Prostate gland (tissue), 2 donors: ENCODE measurements around the gene IRF4. TPM values are rescaled to one million over a fixed set of nuclear protein-coding genes. Genes with fewer than 3 reads are reported as not detected.

Experiments
- DNase-seq: peaks from one replicate; pipeline ENCODE4 v3.0.0-alpha.2; 2019; ENCODE audit warnings: low spot score
- H3K27ac ChIP-seq, 2 donors: fragments of 200-600 bp; sonication (generic); 2 replicates each; pipeline ENCODE4 v1.5.1; 2017 to 2019
- H3K27me3 ChIP-seq: fragments of 200-600 bp; sonication (generic); replicated peaks from 2 replicates; pipeline ENCODE4 v1.5.1; 2019; ENCODE audit not compliant: insufficient read depth
- H3K36me3 ChIP-seq, 2 donors: fragments of 200-600 bp; sonication (generic); 1 replicate in 1 of 2; 2 replicates in 1 of 2; pipeline versions ENCODE4 v1.5.1 to v1.8.1; 2017 to 2019
- H3K4me1 ChIP-seq: fragments of 200-600 bp; sonication (generic); replicated peaks from 2 replicates; pipeline ENCODE4 v1.5.1; 2019
- H3K4me3 ChIP-seq, 2 donors: fragments of 200-600 bp; sonication (generic); 2 replicates each; pipeline ENCODE4 v1.5.1; 2017 to 2019
- H3K9me3 ChIP-seq: fragments of 200-600 bp; sonication (generic); 2 replicates; pipeline ENCODE4 v1.5.1; 2017
- POLR2A ChIP-seq: fragments of 450-650 bp; IDR thresholded peaks from one replicate; pipeline ENCODE4 v1.6.1; 2016; ENCODE audit warnings: antibody characterized with exemption, mild to moderate bottlenecking
- POLR2AphosphoS5 ChIP-seq: sonication (generic); formaldehyde crosslinking; IDR thresholded peaks from one replicate; pipeline ENCODE4 v1.6.1; 2017; ENCODE audit warnings: antibody characterized with exemption
- WGBS: methylation state at CpG from one replicate; pipeline ENCODE4 v1.1.5; 2018; 5-methylcytosine and 5-hydroxymethylcytosine counted together
- intact Hi-C: fragments of 100-400 bp; cut with DNase I; formaldehyde crosslinking; loops from one replicate; pipeline ENCODE4 v1.14.2; 2022
- total RNA-seq, 2 donors: library from RNA; depleted of rRNA; stranded (reverse); fragments of >200 nt; gene quantifications; one replicate each; pipeline ENCODE4 v1.1.0, GENCODE V29; 2016
- TF ChIP-seq, protein P1 (sequence below), 4 experiments: fragments of 200-600 bp in 2 of 4; fragments of 450-650 bp in 2 of 4; sonication (generic) in 2 of 4; IDR thresholded peaks; 1 replicate in 3 of 4; 2 replicates in 1 of 4; pipeline ENCODE4 v1.5.1; 2016 to 2019; ENCODE audit warnings: antibody characterized with exemption in 4 of 4, mild to moderate bottlenecking in 2 of 4, moderate library complexity in 2 of 4

Gene IRF4
- total RNA-seq: 1 to 10 TPM in 1 of 2 donors, under 1 TPM in 1; 0.77 to 1.6 TPM

DNA sequence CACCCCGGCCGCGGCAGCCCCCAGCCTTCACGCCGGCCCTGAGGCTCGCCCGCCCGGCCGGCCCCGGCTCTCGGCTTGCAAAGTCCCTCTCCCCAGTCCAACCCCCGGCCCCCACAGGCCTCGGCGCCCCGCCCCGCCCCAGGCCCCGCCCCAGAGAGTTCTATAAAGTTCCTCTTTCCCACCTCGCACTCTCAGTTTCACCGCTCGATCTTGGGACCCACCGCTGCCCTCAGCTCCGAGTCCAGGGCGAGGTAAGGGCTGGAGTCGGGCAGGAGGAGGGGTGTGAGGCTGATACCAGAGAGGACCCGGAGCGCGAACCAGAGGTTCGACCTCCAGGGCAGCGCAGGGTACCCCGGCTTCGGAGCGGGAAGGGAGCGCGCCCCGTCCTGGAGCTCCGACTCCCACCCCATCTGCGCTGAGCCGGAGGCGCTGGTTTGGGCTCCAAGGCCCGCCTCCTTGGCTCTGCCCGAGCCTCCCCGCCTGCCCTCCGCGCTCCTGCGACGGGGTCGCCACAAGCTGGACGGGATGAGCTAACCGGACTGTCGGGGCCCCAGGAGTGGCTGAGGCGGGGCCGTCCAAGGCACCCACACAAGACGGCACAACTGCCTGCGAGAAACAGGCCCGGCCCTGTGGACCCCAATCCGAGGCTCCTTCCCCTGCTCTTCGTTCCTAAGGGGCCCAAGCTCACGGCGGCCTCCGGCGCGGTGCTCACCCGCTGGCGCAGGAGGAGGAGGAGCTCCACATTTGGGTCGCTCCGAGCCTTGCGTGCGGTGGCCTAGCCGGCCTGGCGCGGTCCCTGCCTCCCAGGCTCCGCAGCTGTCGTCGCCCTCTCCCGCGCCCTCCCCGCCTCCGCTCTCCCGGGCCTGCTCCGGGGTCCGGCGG, at the start of gene IRF4:
Gene IRF4, plus strand, starts transcription at position 194 of the 882 bp plus-strand sequence. CDS start 1,401 bp downstream, outside the sequence.
- Histone ChIP-seq H3K4me3 (peak within 1 kb of the TSS; percentile 17 to 19), H3K27ac (no peak within 1 kb of the TSS), H3K4me1 (peaks cover 5% of the 10 kb centered on the region), H3K27me3 (peaks cover 45% of the 10 kb centered on the region), H3K9me3 (no peaks in the 10 kb centered on the region), H3K36me3 (no peaks in the 10 kb centered on the region)
- 1% methylated on average over 62 of the region's 82 CpGs for WGBS
- TF ChIP-seq POLR2AphosphoS5 (no peak), POLR2A (no peak)
- TF ChIP-seq, protein P1, sequence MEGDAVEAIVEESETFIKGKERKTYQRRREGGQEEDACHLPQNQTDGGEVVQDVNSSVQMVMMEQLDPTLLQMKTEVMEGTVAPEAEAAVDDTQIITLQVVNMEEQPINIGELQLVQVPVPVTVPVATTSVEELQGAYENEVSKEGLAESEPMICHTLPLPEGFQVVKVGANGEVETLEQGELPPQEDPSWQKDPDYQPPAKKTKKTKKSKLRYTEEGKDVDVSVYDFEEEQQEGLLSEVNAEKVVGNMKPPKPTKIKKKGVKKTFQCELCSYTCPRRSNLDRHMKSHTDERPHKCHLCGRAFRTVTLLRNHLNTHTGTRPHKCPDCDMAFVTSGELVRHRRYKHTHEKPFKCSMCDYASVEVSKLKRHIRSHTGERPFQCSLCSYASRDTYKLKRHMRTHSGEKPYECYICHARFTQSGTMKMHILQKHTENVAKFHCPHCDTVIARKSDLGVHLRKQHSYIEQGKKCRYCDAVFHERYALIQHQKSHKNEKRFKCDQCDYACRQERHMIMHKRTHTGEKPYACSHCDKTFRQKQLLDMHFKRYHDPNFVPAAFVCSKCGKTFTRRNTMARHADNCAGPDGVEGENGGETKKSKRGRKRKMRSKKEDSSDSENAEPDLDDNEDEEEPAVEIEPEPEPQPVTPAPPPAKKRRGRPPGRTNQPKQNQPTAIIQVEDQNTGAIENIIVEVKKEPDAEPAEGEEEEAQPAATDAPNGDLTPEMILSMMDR (IDR thresholded peaks at IDR 0.05): no peak
- intact Hi-C loops: no loop called here
- DNase-seq: no peak

- 80% methylated on average over 16 of the region's 16 CpGs for WGBS
- Histone ChIP-seq H3K4me3 (no peak overlapping the region), H3K4me1 (no peaks in the 10 kb centered on the region), H3K27me3 (no peaks in the 10 kb centered on the region), H3K27ac (no peak overlapping the region), H3K36me3 (no peaks in the 10 kb centered on the region), H3K9me3 (no peaks in the 10 kb centered on the region)
- TF ChIP-seq, protein P1 (IDR thresholded peaks at IDR 0.05): no peak
- TF ChIP-seq POLR2AphosphoS5 (no peak), POLR2A (no peak)
- DNase-seq: no peak
- intact Hi-C loops: no loop called here
Observed at GRCh38 chr6:341914-342831, 49.4 kb upstream of the IRF4 start.

GRCh38 chr6:342832-343179, 48.7 kb upstream of the IRF4 start:
- no peak overlapping the region for H3K4me3 ChIP-seq
- no peak overlapping the region for H3K27ac ChIP-seq
- no peaks in the 10 kb centered on the region for H3K4me1 ChIP-seq
- intact Hi-C loops: no loop called here
- no peaks in the 10 kb centered on the region for H3K27me3 ChIP-seq
- TF ChIP-seq POLR2AphosphoS5: no peak
- no peak for TF ChIP-seq POLR2A
- TF ChIP-seq, protein P1 (IDR thresholded peaks at IDR 0.05): no peak
- no peaks in the 10 kb centered on the region for H3K9me3 ChIP-seq
- 84% methylated on average over 8 of the region's 8 CpGs for WGBS
- DNase-seq: no peak
- H3K36me3 ChIP-seq: no peaks in the 10 kb centered on the region

DNA sequence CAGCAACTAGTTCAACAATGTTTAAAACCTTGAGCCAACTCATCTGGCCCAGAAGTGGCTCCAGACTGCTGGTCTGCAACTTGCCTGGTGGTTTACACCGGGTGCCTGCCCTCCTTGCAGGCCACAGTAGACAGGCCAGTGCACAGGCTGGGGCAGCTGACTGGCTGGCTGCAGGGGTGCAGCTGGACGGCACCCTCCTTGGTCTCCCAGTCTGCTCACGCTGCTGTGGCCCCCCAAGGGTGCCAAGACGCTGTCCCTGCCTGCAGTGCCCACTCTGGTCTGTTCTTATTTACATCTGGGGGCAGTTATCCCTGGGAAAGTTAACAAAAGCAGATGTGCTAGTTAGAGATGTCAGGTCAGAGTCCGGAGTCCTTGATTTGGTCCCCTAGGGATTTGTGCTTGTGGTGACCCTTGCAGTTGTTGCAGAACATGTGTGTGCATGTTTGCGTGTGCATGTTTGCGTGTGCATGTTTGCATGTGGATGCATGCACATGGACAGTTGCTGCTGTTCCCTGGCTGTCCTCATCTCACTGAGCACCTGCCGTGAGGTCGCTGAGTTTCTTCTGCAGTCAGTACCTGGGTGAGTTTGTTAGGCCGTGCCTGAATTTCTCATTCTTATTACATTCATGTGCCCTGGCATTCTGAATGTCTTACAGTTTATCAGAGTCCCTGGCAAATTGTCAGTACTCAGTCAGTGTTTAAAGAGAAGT, 48.2 kb upstream of the IRF4 start:
- intact Hi-C loops: no loop called here
- H3K4me1 ChIP-seq: no peaks in the 10 kb centered on the region
- no peak overlapping the region for H3K4me3 ChIP-seq
- no peaks in the 10 kb centered on the region for H3K9me3 ChIP-seq
- H3K36me3 ChIP-seq: no peaks in the 10 kb centered on the region
- no peak for TF ChIP-seq POLR2A
- TF ChIP-seq, protein P1 (IDR thresholded peaks at IDR 0.05): no peak
- no peak for TF ChIP-seq POLR2AphosphoS5
- no peaks in the 10 kb centered on the region for H3K27me3 ChIP-seq
- no peak for DNase-seq
- 88% methylated on average over 10 of the region's 10 CpGs for WGBS
- H3K27ac ChIP-seq: no peak overlapping the region
